ENCODE results near the gene CHTF18.
A peak's percentile ranks its signal among the peaks of the same experiment; 100 is the strongest.
"Not testable (repeated sequence)": the region's sequence is repeated elsewhere in the genome, so short reads cannot be mapped to it uniquely, and the experiment has no call there.

Gene CHTF18

GRCh38 chr16:788399-789126 is at the start of gene CHTF18:
Gene CHTF18 (plus strand): TSS chr16:788620. CDS start chr16:788685, 65 bp downstream.
- peak; percentile 100 for DNase-seq (ENCODE audit: low spot score)

DNA sequence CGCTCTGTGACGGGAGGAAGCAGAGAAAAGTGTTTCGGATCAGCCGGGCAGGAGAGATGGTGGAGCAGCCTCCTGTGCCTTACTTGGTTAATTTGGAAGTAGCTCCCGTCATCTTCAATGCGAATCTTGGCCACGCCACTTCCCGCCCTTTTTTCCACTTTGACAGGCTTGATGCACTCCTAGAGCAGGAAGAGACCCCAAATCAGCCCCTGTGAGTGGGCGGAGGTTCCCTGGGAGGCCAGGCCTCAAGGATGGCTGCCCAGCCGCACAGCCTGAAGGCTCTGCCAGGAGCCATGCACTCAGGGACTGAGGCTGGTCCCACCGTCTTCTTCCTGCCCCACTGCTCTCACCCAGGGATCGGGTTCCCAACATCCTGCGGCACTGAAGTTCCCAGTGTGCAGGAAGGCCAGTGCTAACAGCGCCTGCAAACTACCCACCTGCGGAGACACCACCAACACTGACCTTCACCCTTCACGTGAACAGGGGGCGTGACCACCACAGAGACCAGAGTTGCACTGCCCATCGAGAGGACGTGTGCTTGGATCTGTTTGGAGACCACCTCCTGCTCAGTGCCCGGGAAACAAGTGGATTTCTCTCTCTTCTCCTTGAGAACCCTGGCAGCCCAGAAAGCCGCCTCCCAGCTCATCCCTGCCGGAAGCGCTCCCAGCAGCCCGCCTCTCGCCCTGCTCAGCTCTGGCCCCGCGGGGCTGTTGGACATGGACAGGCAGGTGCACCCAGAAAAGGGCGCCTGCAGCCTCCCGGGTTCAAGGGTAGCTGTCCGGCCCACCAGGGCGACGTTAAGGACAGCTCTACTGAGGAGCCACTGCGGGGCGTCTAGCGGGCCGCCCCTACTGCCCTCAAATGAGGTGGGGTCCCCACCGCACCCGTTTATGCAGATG is 48.6 kb upstream of the CHTF18 start:
- DNase-seq (ENCODE audit: low spot score), result no peak

- peak; percentile 42 for DNase-seq (ENCODE audit: low spot score)
Measured at GRCh38 chr16:740459-740763, 48.0 kb upstream of the CHTF18 start.

DNA sequence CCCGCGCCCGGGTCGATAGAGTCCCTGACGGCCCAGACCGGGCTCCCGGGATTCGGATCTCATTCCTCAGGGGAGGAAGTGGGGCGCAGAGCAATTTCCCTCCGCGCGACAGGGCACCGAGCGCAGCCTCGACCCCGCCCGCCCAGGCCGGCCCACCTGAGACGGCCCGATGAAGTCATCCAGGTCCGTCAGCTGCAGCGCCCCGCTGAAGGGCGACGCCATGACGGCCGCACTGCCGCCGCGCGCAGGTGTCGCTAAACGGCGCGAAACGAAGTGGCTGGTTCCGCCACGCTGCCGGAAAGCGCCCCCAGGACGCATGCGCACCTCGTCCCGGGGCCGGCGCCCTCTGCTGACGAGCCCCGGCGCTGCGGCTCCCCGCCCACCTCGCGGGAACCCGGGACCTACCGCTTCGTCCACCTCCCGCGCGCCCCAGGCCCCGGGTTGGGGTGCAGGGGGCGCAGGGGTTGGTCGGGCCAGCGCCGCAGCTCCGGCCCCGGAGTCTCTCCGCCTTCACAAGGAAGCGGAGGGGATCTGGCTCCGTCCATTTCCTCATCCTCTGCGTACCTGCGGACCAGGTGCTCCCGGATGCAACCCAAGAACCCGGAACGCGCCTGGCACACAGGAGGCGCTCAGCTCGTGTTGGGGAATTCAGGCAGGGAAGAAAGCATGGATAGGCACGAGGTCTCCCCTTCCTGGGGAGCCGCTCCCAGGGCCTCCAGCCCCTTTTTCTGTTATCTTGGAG is 47.5 kb upstream of the CHTF18 start, which contains the start of gene CIAO3:
TSS of gene CIAO3 (minus strand) at position 234 of the 742 bp plus-strand sequence. CDS start at position 222, 12 bp downstream.
- DNase-seq (ENCODE audit: low spot score), result peak; percentile 99

DNA sequence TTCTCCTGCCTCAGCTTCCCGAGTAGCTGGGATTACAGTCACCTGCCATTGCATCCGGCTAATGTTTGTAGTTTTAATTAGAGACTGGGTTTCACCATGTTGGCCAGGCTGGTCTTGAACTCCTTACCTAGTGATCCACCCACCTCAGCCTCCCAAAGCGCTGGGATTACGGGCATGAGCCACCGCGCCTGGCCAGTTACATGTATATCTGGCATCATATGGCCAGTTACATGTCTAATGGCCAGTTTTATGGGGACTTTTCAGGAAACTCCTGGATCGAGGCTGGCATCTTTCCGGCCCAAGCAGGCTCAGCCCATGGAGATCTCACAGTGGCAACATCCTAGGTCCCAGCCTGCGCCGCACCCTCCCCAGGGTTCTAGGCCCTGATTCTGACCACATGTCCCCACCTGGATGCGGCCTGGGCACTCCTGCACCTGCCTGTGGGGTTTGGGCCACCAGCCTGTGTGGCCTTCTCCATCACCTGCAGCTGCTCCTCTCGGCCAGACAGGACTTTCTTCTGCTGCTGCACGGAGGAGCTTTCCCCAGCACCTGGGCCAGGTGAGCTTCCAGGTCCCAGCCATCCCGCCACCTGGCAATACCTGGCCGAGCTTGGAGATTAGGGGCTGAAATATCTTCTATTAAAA is 46.3 kb upstream of the CHTF18 start:
- no peak for DNase-seq (ENCODE audit: low spot score)

DNA sequence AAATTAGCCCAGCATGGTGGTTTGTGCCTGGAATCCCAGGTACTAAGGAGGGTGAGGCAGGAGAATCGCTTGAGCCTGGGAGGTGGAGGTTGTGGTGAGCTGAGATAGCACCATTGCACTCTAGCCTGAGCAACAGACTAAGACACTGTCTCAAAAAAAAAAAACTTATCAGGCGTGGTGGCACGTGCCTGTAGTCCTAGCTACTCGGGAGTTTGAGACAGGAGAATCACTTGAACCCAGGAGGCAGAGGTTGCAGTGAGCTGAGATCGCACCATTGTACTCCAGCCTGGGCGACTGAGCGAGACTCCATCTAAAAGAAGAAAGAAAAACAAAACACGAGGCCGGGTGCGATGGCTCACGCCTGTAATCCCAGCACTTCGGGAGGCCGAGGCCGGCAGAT is 45.5 kb upstream of the CHTF18 start:
- DNase-seq (ENCODE audit: low spot score), result not testable (repeated sequence)

- no peak for DNase-seq (ENCODE audit: low spot score)
Measured at GRCh38 chr16:743794-744500, 44.5 kb upstream of the CHTF18 start.

DNA sequence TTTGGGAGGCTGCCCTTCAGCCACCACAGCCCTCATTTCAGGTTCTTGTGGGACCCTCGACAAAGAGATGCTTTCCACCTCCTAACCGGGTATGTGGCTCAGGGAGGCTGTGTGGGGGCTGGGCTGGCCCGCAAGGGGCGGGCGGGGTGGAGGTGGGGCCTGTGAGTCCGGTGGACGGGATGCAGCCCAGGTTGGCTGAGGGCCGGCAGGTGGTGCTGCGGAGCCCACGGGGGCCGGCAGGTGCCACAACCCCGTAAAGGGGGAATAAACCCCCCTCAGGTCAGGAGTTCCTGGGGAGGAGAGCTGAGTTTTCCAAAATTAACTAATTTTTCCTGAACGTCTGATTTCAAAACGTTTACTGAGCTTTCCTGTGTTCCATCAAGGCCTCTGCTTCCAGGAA is 42.7 kb upstream of the CHTF18 start:
- no peak for DNase-seq (ENCODE audit: low spot score)

DNA sequence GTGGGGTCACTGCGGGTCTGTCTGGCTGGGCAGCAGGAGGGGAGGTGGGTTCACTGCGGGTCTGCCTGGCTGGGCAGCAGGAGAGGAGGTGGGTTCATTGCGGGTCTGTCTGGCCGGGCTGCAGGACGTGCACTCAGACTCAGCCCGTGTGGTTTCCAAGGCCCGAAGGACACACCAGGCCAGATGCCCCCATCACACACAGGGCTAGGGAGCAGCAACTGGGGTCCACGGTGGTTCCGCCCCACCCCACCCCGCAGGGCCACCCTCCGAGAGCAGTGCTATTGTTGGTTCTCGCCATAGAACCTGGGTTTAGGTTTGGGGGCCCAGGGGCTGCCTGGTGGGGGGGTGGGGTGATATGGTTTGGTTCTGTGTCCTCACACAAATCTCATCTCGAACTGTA is 41.8 kb upstream of the CHTF18 start:
- no peak for DNase-seq (ENCODE audit: low spot score)

- no peak for DNase-seq (ENCODE audit: low spot score)
Measured at GRCh38 chr16:747978-748746, 40.3 kb upstream of the CHTF18 start.

GRCh38 chr16:749010-749409 is 39.4 kb upstream of the CHTF18 start:
- DNase-seq (ENCODE audit: low spot score), result peak; percentile 87

GRCh38 chr16:750485-750884 is 37.9 kb upstream of the CHTF18 start:
- DNase-seq (ENCODE audit: low spot score), result no peak

- no peak for DNase-seq (ENCODE audit: low spot score)
Measured at GRCh38 chr16:751152-752006, 37.0 kb upstream of the CHTF18 start.

- no peak for DNase-seq (ENCODE audit: low spot score)
Measured at GRCh38 chr16:752007-752312, 36.5 kb upstream of the CHTF18 start.

DNA sequence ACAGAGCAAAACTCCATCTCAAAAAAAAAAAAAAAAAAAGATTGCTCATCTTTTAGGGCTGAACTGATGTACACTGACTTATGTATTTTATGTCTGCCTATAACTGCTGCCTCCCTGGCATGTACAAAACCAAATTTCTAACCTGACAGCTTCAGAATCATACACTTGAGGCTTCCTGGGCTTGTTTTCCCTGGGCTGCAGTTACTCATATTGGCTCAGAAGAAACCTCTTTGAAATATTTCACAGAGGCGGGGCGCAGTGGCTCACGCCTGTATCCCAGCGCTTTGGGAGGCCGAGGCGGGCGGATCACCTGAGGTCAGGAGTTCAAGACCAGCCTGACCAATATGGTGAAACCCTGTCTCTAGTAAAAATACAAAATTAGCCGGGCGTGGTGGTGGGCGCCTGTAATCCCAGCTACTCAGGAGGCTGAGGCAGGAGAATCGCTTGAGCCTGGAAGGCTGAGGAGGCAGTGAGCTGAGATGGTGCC is 34.3 kb upstream of the CHTF18 start:
- DNase-seq (ENCODE audit: low spot score), result not testable (repeated sequence)

GRCh38 chr16:754656-755055 is 33.8 kb upstream of the CHTF18 start:
- no peak for DNase-seq (ENCODE audit: low spot score)

- no peak for DNase-seq (ENCODE audit: low spot score)
Measured at GRCh38 chr16:756428-756827, 32.0 kb upstream of the CHTF18 start.

DNA sequence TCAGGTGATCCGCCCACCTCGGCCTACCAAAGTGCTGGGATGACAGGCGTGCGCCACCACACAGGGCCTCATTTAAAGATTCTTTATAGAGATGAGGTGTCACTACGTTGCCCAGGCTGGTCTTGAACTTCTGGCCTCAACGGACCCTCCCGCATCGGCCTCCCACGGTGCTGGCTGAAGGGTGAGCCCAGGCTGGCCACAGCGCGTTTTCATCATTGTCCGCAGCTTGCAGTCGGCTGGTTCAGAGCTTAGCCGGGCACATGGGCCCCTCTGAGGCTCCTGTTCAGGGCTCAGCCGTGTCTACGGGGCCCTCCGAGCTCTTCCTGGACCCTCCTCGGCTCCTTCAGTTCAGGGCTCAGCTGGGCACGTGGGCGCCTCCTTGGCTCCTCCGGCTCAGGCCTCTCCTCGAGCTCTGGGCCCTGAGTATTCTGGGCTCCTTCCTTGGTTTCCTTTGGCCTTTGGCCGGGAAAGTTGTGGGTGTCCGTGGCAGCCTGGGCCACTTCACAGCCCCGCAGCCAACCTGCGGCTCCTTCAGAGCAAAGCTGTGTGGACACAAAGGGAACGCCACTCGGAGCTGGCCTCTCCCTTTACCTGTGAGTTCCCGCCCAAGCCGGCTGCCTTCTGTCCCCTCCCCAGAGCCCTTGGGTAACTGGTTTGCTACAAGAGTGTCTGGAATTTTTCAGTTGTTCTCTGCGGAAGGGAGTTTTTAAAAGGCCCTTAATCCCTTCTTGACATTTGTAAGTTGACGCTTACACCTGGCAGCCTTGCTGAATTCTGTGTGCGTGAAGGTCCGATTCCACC is 29.1 kb upstream of the CHTF18 start:
- no peak for DNase-seq (ENCODE audit: low spot score)

DNA sequence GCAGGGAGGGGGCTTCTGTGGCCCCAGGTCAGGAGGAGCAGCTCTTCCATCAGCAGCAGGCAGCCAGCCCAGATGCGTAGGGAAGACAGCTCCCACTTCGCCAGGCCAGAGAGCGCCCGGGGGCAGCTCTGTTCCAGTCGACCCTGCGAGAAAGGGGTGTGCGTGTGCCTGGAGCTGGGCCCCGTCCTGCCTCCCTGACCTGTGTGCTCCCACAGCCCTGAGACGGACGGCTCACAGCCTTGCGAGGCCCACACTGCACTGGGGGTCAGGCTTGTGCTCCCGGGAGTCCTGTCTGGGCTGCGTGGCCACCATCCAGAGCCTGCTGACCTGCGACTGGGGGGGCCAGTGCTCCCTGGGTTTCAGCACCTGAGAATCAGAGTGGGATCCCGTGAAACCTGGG is 28.4 kb upstream of the CHTF18 start:
- DNase-seq (ENCODE audit: low spot score), result no peak
